NOMO-1 (cell line): ENCODE results near the gene LENG1.
A peak's percentile ranks its signal among the peaks of the same experiment; 100 is the strongest.
"Not testable (repeated sequence)": the region's sequence is repeated elsewhere in the genome, so short reads cannot be mapped to it uniquely, and the experiment has no call there.

ENCODE experiments used
- DNase-seq, 2 experiments: peaks; one replicate each; lab custom pipeline; 2025; ENCODE audit not compliant: unreplicated experiment in 2 of 2; lab: John Stamatoyannopoulos, UW

LENG1 gene

GRCh38 chr19:54189735-54190502, 30.4 kb upstream of the LENG1 start:
- peak; percentile 100 for DNase-seq

DNA sequence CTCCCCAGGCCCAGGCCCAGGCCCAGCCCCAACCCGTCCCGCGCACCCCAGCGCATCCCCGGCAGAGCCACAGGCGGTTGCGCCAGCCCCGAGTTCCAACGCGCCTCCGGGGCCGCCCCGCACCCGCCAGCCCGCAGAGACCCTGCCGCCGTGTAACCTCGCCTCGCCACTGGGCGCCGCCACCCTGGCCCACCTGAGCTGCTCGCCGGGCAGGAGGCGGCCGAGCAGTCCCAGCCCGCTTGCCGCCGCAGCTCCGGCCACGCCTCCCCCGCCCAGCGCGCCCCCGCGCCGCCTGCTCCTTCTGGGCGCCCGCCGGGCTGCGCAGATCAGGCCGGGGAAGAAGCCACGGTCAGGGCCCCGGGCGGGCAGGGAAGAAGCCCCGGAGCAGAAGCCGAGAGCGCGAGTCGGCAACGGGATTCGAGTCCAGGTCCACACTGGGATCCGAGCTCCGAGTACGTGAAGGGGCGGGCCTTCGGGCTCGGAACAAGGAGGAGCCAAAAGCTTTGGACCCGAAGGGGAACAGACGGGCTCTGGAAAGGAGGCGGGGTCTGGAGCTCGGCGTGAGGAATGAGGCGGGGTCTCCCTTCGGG, 29.7 kb upstream of the LENG1 start, which contains the start of gene MBOAT7:
MBOAT7 (minus strand) TSS at position 436 of the 590 bp plus-strand sequence. CDS start 1,072 bp downstream, outside the sequence.
- DNase-seq = no peak

GRCh38 chr19:54188215-54188871, 28.8 kb upstream of the LENG1 start:
- peak; percentile 65 to 67 for DNase-seq

GRCh38 chr19:54186934-54187381, 27.4 kb upstream of the LENG1 start:
- DNase-seq = no peak

DNA sequence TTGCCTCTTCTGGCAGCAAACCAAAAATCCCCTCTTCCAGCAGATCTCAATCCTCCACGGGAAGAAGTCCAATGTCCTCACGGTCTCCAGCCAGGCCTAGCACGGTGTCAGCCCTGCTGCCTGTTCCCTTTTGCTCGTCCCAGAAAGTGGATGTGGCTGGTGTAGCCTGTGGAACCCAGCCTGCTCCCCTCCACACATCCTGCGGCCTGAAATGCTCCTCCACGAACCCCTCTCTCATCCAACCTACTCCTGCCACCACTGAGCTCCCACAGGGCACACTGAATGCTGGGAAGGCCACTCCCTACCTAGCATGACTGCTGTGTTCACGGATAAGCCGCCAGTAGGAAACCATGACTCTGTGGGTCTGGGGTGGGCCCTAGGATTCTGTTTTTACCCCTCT, 26.8 kb upstream of the LENG1 start:
- DNase-seq = no peak

DNA sequence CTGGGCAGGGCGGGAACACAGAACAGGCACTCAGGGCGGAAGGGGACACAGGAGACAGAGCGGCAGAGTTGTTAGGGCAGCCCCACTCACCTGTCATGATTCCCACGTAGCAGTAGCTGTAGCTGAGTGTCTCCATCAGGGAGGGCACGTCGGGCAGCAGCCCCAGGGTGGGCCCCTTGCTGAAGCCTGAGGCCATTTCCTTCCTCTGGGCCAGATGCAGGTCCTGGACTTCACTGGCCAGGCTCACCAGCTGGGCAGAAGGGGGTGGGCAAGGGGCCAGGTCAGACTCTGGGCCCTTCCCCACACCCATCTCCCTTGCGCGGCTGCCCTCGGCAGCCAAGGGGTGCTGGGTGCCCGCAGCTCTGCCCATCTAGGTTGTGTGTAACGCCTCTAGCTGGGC, 23.9 kb upstream of the LENG1 start:
- DNase-seq = no peak

GRCh38 chr19:54181894-54182293, 22.4 kb upstream of the LENG1 start:
- DNase-seq = not testable (repeated sequence)

GRCh38 chr19:54180691-54181091, 21.2 kb upstream of the LENG1 start:
- no peak for DNase-seq

DNA sequence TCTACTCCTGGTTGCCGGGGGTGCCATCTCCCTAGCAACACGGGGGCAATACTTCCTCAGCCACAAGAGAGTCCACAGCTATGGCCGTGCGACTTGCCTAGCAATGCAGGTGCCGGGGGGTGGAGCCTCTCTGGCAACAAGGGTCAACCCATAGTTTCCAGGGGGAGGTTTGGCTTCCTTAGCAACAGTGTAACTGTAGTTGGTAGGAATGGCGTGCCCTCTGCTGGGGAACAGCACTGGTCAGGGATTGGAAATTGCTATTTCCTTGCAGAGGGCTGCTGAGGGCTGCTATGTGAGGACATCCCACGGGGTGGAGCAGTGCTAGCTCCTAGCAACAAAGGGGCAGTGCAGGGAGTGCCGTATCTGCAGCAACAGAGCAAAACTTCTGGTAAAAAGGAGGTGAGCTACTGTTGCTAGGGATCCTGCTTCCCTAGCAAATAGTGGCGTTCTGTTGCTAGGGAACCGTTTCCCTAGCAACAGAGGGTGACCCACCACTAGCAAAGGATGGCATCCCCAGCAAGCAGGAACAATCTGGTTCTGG, 20.5 kb upstream of the LENG1 start:
- no peak for DNase-seq

DNA sequence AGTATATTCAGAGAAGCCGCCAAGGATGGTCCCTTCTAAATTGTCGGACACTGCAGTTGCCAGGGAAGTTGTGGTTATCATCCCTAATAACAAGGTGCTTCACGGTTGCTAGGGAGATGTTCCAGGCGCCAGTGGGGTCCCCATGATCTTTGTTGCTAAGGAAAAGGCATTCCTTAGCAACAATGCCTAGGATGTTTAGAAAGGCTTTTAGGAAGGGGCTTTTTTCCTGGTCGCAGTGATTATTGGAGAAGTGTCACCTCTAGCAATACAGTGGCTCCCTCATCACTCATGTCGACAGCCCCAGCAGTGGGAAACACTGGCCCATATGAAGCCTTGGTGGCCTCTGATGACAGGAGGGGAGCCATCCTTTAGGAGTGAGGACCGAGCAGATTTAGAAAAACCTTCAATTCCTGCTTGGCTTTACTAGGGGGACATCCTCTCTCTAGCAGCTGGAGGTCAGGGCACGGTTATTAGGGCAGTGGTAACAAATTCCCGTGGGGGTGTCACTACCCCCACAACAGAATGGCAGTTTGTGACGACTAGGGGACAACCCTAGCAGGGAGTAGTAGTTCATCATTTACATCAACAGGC, 19.8 kb upstream of the LENG1 start:
- DNase-seq = no peak

DNA sequence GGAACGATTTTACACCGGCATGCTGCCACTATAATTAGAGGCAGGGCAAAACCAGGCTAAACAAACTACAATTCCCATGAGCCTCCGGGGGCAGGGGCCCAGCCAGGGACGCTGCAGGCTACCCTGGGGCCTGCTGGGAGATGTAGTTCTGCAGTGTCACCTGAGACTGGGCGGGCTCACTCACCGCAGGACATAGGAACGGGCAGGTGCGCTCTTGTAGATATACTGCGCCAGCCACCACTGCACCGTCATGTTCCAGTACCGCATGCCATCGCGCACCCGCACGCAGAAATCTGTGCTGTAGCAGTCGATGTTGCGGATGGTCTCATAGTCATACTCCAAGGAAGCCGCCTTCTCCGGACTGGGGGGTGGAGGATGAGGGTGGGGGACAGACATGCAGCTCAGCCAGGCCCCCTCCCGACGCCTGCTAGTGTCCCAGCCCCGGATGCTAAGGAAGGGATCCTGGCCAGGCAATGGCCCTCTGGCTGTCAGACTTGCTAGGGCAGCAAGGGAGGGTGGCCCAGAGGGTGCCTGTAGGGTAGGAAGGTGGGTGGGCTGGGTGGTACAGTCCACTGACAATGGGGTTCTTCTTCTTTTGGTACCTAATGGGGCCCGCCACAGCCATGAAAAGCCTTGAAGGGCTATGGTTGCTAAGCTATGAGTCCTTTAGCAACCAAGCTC, 19.2 kb upstream of the LENG1 start:
- DNase-seq = no peak

DNA sequence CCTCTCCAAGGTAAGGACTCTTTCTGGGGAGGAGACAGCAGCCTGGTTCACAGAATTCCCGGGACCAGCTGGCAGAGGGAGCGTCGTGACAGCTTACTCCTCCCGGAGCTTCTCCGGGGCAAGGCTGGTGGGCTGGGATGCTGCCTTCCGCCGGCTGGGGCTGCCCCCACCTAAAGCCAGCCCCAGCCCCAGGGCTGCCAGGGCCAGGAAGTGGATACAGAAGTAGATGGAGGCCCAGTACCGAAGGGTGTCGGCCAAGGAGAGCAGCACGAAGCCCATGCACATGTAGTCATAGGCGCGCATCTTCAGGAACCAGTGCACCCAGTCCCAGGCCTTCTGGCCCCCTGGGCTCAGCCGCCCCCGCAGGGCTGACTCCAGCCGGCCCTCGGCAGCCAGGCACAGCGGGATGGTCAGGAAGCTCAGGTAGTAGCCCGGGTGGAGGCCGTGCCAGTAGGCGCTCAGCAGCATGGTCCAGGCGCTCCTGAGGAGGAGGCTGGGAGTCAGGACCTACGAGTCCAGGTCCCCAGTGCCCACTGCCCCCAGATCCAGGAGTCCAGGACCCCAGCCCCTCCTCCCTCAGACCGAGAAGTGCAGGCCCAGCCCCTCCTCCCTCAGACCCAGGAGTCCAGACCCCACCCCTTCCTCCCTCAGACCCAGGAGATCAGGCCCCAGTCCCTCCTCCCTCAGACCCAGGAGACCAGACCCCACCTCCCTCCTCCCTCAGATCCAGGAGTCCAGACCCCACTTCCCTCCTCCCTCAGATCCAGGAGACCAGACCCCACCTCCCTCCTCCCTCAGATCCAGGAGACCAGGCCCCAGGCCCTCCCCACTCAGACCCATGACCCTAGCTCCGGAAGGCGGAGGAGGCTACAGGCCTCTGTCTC, 14.7 kb upstream of the LENG1 start:
- no peak for DNase-seq

DNA sequence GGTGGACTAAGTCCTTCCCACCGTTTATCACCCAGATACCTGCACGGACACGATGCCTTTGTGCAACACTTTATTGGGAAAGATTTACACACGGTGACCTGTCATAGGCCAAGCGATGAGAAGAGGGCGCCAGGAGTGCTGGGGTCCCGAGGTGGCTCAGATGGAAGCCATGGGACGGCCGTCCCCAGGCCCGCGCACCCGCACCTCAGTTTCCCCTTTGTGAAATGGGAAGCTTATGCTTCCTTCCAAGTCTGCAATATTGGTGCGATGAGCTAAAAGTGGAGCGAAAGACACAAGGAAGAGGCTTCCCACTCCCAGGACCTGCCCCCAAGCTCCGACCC, 13.8 kb upstream of the LENG1 start:
- DNase-seq = no peak

GRCh38 chr19:54172471-54173358, 13.2 kb upstream of the LENG1 start, which contains the start of gene TMC4:
TMC4 (minus strand) TSS chr19:54173160; CDS start chr19:54173117, 43 bp downstream.
- DNase-seq = no peak

GRCh38 chr19:54171736-54172431, 12.4 kb upstream of the LENG1 start:
- DNase-seq = not testable (repeated sequence)

- DNase-seq = no peak
Observed at GRCh38 chr19:54169149-54169740, 9.7 kb upstream of the LENG1 start.

DNA sequence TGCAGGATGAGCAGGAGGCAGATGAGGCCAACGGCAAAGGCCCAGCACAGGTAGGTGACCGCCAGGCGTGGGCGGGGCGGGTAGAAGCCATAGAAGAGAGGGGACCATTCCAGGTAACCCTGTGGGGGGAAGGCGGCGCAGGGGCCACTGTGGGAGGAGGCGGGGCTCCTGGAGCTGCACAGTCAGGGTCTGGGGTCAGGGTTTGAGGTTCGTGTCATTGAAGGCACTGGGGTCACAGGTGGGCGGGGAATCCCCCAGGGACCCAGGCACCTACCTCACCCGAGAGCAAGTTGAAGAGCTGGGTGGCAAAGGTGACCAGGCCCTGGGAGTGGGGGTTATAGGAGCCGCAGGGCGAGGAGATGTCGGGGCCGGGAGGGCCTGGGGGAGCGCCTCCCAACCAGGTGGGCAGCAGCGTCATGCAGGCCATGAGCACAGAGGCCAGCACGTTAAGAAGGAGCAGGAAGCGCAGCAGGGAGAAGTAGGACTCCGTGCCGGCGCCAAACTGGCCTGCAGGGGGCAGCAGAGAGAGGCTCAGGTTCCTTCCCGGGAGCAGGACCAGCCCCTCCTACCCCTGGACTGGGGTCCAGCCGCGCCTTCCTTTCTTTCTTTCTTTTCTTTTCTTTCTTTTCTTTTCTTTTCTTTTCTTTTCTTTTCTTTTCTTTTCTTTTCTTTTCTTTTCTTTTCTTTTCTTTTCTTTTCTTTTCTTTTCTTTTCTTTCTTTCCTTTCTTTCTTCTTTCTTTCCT, 8.8 kb upstream of the LENG1 start:
- DNase-seq = peak; percentile 77 to 84
